GM18873 (cell line): ENCODE measurements around the gene TTLL11.

Source experiments
- ATAC-seq: cut with Tn5 transposase; IDR thresholded peaks from one replicate; pipeline ENCODE4 v1.9.1; 2021; ENCODE audit warnings: mild to moderate bottlenecking, moderate library complexity, moderate number of reproducible peaks; ENCODE audit not compliant: unreplicated experiment, low FRiP score

Gene TTLL11

GRCh38 chr9:122056484-122056883 lies 36.6 kb downstream of the TTLL11 start:
- ATAC-seq, result no peak

GRCh38 chr9:122055701-122056100 lies 37.4 kb downstream of the TTLL11 start:
- no peak for ATAC-seq

- ATAC-seq, result no peak
Measured at GRCh38 chr9:122053567-122054350, 39.3 kb downstream of the TTLL11 start.

GRCh38 chr9:122053064-122053463 lies 40.0 kb downstream of the TTLL11 start:
- ATAC-seq, result no peak

- no peak for ATAC-seq
Measured at GRCh38 chr9:122051351-122052321, 41.5 kb downstream of the TTLL11 start.

- ATAC-seq, result no peak
Measured at GRCh38 chr9:122050167-122050566, 42.9 kb downstream of the TTLL11 start.

GRCh38 chr9:122042056-122042455 lies 51.1 kb downstream of the TTLL11 start:
- ATAC-seq, result no peak

- ATAC-seq, result no peak
Measured at GRCh38 chr9:122040561-122041242, 52.4 kb downstream of the TTLL11 start.

GRCh38 chr9:122039234-122039633 lies 53.9 kb downstream of the TTLL11 start:
- ATAC-seq, result no peak

- no peak for ATAC-seq
Measured at GRCh38 chr9:122036988-122037387, 56.1 kb downstream of the TTLL11 start.

- ATAC-seq, result no peak
Measured at GRCh38 chr9:122036408-122036807, 56.7 kb downstream of the TTLL11 start.

- no peak for ATAC-seq
Measured at GRCh38 chr9:122033775-122034373, 59.2 kb downstream of the TTLL11 start.

GRCh38 chr9:122032346-122032745 lies 60.8 kb downstream of the TTLL11 start:
- ATAC-seq, result no peak

GRCh38 chr9:122031776-122032175 lies 61.3 kb downstream of the TTLL11 start:
- ATAC-seq, result no peak

GRCh38 chr9:122031157-122031556 lies 62.0 kb downstream of the TTLL11 start:
- no peak for ATAC-seq

GRCh38 chr9:122030357-122030756 lies 62.8 kb downstream of the TTLL11 start:
- ATAC-seq, result no peak

GRCh38 chr9:122029898-122030297 lies 63.2 kb downstream of the TTLL11 start:
- ATAC-seq, result no peak

- ATAC-seq, result no peak
Measured at GRCh38 chr9:122028089-122028488, 65.0 kb downstream of the TTLL11 start.

- no peak for ATAC-seq
Measured at GRCh38 chr9:122020398-122020797, 72.7 kb downstream of the TTLL11 start.

- no peak for ATAC-seq
Measured at GRCh38 chr9:122016744-122017143, 76.4 kb downstream of the TTLL11 start.
